G401.6 (cell line): ENCODE data around the gene OTUD1.

Source experiments
- FAIRE-seq: peaks from 2 replicates; lab custom pipeline; 2012; peaks lifted over from hg19 to GRCh38; lab: Jason Lieb, UNC

The OTUD1 gene

DNA sequence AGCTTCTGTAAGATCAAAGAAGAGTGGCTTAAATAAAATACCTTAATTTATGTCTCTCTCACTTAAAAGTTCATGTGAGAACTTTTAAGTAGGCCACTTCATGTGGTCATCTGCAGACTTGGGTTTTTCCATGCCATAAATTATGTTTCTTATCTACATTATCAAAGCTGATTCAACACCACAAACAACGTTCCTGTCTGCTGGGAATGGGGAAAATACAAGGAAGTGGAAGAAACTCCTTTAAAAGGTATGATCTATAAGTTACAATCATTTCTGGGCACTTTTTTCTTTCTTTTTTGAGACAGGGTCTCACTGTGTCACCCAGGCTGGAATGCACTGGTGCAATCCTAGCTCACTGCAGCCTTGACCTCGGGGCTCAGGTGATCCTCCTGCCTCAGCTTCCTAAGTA lies 16.9 kb upstream of the OTUD1 start:
- FAIRE-seq: no peak

DNA sequence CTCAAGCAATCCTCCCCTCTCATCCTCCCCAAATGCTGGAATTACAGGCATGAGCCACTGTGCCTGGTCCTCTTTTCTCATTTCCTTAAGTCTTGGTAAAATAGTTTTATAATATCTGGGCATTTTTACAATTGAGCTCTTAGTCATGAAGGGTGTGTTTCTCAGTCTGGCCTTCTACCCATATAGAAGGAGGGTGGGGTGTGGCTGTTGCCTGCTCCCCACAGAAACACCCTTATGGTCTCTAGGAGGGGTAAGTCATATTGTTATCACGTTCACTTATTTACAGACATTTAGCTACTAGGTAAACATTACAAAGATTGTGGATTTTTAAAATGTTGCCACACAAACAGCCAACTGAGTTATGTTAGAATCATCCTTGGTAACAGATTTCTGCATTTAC lies 6.7 kb upstream of the OTUD1 start:
- no peak for FAIRE-seq

DNA sequence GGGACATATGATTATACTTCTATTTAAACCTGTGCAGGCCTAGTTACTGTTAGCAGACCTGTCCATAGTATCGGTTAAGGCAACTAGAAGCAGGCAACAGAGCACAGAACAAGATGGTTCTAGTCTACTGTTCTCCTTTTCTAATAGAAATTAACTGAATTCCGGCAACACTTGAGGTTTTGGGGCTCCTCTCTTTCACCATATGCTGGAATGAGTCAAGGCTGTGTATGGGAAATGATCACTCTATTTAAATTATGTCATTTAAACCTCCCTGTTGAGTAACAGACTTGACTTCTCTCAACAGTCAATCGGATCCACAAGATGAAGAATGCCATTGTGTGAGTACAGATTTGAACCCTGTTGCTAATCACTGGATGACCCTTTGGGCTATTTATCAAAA lies 6.2 kb upstream of the OTUD1 start:
- FAIRE-seq: no peak

DNA sequence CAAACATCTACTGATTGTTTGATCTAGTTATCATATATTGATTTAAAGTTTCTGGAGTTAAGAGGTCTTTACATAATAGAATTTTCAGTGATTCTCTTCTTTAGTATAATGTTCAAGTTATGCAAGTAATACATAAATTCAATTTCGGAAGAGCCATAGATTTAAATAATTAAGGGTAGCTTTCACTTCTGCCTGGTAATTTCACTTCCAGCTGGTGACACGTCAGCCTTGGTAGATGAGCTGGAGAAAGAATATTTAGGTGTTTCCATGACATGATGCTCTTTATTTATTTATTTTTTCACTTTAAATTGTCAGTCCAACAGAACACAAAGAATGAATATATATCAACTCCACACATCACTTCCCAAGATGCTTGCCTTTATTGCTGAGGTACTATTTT lies 5.2 kb upstream of the OTUD1 start:
- no peak for FAIRE-seq

DNA sequence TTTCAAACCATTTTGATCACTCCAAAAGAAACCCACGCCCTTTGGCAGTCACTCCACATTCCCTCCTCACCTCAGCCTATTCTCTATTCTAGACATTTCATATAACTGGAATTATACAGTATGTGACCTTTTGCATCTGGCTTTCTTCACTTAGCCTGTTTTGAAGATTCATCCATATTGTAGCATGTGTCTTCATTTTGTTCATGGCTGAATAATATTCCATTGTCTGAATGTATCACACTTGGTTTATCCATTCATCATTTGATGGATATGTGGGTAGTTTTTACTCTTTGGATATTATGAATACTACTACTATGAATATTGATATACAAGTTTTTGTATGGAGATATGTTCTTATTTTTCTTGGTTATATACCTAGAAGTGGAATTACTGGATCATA lies 3.5 kb upstream of the OTUD1 start:
- FAIRE-seq: no peak

GRCh38 chr10:23436983-23437382 lies 1.9 kb upstream of the OTUD1 start:
- no peak for FAIRE-seq

- FAIRE-seq: no peak
These were observed 820 bp upstream of the OTUD1 start for GRCh38 chr10:23437963-23438546.

- no peak for FAIRE-seq
These were observed 631 bp downstream of the OTUD1 start for GRCh38 chr10:23439452-23439960.

DNA sequence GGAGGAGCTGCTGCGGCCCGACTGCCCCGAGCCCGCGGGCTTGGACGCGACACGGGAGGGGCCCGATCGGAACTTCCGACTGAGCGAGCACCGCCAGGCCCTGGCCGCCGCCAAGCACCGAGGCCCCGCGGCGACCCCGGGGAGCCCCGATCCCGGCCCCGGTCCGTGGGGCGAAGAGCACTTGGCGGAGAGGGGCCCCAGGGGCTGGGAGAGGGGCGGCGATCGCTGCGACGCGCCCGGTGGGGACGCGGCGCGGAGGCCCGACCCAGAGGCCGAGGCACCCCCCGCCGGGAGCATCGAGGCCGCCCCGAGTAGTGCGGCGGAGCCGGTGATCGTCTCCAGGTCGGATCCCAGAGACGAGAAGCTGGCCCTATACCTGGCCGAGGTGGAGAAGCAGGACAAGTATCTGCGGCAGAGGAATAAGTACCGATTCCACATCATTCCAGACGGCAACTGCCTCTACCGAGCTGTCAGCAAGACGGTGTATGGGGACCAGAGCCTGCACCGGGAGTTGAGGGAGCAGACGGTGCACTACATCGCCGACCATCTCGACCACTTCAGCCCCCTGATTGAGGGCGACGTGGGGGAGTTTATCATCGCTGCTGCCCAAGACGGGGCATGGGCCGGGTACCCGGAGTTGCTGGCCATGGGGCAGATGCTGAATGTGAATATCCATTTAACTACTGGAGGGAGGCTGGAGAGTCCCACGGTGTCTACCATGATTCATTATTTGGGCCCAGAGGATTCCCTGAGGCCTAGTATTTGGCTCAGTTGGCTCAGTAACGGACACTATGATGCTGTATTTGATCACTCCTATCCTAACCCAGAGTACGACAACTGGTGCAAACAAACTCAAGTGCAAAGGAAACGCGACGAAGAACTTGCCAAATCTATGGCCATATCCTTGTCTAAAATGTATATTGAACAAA lies 1.4 kb downstream of the OTUD1 start:
- no peak for FAIRE-seq

DNA sequence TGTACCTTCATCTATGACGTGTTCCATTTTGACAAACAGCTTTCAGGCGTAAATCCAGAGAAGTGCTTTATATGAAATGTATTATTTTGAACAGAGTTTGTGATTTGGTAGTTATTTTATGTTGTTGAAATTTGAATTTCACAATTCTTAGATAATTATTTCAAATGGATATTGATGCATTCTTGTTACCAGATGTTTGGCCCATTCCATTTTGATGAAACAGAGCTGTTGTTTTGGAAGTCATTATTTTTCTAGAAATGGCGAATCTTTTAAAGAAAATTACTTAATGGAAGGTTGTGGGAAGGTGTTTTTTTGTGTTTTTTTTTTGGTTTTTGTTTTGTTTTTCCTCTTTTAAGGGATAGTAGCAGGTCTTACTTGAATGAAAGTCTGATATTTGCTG lies 2.4 kb downstream of the OTUD1 start:
- no peak for FAIRE-seq

DNA sequence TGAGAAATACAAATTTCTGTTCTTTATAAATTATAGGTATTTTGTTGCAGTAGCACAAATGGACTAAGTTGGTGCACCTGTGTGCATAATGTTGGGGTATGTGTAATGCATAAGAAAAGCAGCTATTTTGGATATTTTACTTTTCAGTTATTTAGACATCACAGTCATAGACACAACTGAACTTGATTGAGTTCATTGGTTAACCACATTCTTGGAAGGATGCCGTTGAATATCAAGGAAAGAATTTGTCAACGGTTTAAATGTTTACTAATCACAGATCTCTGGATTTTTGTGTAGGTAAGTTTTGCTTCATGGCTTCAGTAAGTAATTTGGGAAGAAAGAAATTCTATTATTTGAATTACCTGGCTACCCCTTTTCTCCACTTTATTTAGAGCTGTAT lies 4.1 kb downstream of the OTUD1 start:
- no peak for FAIRE-seq

DNA sequence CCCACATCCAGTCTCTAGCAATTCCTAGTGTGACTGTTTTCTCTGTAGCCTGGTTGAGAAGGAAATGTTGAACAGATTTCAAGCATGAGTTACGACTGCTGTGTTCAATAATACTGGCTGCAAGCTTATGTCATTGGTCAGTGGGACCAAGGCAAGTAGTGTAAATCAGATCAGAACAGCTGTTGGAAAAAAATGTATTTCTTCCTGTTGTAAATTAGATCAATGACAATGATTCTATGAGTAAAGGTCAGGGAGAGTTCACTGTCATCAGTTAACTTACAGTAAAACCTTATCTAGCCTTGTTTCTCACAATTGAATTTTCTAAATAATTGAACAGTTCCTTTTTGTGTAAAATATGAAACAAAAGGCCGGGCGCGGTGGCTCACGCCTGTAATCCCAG lies 6.7 kb downstream of the OTUD1 start:
- no peak for FAIRE-seq

GRCh38 chr10:23448323-23448722 lies 9.4 kb downstream of the OTUD1 start:
- FAIRE-seq: no peak

DNA sequence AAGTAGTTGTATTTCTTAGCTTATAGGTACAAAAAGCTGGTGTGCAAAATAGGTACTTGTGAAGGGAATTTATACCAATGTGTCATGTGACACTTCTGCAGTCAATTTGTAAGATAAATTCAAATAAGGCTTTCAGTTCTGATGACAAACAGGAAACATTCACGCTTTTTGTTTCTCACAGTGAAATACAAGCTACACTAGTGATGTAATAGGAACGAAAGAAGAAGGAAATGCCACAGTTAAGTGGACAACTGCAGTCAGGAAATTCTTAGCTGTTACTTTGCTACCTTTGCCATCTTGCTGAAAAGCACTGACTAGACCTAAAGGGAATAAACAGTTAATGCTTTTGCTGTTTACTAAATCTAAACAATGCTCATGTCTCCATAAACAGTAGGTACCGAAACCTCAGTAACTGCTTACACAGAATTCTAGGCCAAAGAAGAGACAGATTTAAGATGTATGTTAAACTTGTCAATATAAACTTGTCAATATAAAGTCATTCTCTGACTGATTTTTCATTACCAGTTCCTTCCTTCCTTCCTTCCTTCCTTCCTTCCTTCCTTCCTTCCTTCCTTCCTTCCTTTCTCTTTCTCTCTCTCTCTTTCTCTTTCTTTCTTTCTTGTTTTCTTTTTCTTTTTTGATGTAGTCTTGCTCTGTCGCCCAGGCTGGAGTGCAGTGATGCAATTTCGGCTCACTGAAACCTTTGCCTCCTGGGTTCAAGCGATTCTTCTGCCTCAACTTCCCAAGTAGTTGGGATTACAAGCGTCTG lies 10.1 kb downstream of the OTUD1 start:
- FAIRE-seq: no peak

GRCh38 chr10:23452033-23452655 lies 13.3 kb downstream of the OTUD1 start:
- FAIRE-seq: no peak

DNA sequence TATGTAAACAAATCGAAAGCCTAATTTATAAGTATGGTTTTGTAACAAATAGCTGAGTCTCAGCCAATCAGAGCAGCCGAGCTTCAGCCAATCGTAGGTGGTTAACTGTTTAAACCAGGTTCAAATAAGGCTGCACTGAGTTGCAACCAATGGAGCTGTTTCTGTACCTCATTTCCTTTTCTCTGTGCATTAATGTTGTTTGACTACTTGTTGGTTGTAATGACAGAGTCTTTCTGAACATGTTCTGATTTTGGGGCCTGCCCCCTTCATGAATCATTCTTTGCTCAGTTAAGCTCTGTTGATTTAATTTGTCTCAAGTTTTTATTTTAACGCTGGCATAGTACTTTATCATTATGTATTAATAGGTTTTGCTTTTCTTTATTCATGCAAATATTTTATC lies 14.6 kb downstream of the OTUD1 start:
- FAIRE-seq: no peak

DNA sequence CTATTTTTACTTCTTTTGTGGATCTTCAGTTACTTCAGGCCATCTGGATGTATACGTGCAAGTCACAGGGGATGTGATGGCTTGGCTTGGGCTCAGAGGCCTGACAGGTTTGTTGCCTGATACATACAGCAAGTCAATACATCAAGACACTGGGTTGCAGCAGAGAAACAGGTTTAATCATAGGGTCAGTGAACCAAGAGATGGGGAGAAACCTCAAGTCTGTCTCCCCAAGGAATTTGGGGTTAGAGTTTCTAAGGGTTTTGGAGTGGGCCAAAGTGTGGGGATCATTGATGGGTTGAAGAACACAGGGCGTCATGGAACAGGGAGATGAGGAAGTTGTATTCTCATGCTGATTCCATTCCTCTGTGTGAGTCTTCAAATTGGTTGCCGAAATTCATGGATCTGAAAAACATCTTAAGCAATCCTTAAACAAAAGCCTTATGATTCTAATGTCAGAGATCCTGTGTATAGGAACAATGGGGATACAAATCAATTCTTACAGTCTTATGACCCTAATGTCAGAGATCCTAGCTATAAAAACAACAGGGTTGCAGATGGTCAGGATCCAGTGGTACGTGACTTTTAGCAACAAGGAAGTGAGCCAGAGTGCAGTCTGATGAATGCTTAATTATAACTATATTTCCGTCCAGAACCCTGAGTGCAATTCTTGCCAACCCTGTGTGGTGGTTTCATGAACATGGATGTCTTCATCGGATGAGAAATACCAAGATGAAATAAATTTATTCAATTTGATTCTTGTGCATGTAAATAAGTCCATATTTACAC lies 18.9 kb downstream of the OTUD1 start:
- no peak for FAIRE-seq

DNA sequence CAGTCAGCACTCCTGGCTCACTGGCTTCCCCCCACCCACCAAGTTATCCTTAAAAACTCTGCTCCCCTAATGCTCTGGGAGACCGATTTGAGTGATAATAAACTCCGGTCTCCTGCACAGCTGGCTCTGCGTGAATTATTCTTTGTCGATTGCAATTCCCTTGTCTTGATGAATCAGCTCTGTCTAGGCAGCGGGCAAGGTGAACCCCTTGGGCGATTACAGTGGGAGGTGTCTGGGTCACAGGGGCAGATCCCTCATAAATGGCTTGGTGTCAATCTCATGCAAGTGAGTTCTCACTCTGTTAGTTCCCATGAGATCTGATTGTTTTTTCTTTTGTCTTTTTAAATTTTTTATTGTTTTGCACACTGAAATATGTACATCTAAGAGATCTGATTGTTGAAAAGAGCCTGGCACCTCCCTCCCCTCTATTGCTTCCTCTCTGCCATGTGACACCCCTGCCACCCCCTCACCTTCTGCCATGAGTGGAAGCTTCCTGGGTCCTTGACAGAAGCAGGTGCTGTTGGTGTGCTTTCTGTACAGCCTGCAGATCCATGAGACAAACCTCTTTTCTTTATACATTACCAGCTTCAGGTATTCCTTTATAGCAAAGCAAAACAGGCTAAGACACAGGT lies 20.5 kb downstream of the OTUD1 start:
- FAIRE-seq: no peak

- no peak for FAIRE-seq
These were observed 22.7 kb downstream of the OTUD1 start for GRCh38 chr10:23461557-23461956.

DNA sequence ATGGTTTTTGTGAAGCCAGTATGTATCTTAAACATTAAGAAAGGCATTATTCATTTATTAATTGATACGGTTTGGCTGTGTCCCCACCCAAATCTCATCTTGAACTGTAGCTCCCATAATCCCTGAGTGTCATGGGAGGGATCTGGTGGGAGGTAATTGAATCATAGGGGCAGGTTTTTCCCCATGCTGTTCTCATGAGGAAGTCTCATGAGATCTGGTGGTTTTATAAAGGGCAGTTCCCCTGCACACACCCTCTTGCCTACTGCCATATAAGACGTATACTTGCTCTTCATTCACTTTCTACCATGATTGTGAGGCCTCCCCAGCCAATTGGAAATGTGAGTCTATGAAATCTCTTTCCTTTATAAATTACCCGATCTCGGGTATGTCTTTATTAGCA lies 28.1 kb downstream of the OTUD1 start:
- FAIRE-seq: no peak

DNA sequence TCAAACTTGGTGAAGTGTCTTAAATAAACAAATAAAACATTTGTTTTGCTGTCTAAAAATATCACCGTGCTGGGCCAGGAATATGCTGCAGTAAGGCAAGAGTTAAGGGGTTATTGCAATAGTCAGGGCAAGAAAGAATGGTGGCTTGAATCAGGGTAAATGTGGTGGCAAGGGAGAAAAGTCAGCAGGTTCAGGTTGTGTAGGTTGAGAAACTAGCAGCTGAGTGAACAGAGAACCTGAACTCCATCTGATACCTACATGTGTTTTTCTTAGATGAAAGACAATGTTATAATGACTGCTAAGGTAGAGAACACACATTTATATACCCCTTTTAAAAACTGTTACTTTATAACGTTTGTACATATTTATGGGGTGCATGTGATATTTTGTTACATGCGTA lies 28.7 kb downstream of the OTUD1 start:
- FAIRE-seq: no peak
